ENCODE measurements around the gene PLA2G12A.

Gene PLA2G12A

DNA sequence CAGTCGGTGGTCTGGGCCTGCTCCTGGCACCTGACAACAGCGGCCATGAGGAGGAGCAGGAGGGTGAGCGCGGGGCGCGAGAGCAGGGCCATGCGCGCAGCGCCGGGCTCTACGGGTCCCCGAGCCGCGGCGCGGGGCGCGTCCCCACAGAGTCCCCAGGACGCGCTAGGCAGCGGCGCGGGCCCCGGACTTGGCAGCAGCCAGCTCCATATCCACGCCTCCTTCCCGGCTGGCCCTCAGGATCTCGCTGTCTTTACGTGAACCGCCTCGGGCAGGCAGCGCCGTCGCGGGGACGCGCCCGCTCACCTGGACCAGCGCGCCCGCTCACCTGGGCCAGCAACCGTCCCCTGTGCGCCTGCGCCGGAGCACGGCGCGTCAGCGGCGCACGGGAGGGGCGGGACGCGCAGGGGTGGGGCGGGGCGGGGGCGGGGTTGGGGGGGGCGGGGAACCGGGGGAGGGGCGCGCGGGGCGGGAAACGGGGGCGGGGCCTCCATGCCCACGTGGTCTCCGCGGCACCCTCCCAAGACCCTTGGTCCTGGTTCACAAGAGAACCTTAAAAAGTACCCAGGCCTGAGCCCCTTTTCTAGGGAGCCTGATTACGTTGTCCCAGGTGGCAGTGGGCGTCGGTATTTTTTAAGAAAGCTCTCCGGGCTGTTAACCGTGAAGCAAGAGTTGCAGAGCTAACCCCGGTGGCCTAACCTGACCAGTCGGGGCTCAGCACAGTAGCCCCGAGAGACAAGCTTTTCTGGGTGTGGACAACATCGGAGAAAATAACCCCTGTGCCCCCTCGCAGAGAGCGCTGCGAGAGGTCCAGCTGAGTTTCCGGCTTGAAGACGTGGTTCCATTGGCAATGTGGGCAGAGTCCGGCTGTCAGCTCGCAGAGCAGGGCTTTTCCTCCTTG lies at the start of gene PLA2G12A:
PLA2G12A (minus strand) TSS at position 353 of the 901 bp plus-strand sequence; CDS start at position 92, 261 bp downstream.
- Mint-ChIP-seq H3K4me3 (peak within 1 kb of the TSS; percentile 87), H3K27ac (peak within 1 kb of the TSS; percentile 80), H3K27me3 (peaks cover 6% of the 10 kb centered on the region), H3K36me3 (ENCODE audit: low read depth) (peaks cover 6% of the 10 kb centered on the region), H3K4me1 (ENCODE audit: low read depth) (peaks cover 17% of the 10 kb centered on the region), H3K9me3 (no peaks in the 10 kb centered on the region)
- intact Hi-C loops (cut with micrococcal nuclease): loop anchor here (1.0 to 2.0 kb wide), 3 partner anchors 27 to 295 kb away; partner anchors contain the start of genes CASP6 and GAR1

DNA sequence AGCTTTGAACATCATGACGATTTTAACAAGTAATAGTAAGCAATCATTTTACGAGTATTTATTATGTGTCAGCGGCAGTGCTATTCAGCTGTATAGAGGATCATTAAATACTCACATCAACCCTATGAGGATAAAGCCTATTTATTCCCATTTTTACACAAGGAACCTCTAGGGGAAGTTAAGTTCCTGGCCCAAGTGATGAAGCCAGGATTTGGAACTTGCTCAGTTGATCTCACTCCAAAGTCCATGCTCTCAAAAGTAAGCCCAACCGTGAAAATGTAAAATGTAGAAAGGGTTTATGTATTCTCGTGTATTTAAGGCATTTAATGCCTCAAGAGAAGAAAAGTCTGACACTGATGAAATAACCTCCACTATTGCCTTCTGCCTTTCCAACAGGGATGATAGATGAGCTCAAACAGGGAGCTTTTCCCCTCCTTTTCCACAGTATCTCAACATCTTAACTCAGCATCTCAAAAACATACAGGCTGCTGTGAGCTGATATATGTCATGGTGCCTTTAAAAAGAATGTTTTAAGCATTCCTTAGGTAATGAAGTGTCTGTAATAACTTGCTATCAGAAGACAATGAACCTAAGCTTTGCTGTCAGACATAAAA lies 35.0 kb upstream of the PLA2G12A start:
- Mint-ChIP-seq H3K4me1 (ENCODE audit: low read depth) (no peaks in the 10 kb centered on the region), H3K9me3 (no peaks in the 10 kb centered on the region), H3K4me3 (no peak overlapping the region), H3K27me3 (peaks cover 4% of the 10 kb centered on the region), H3K36me3 (ENCODE audit: low read depth) (no peaks in the 10 kb centered on the region), H3K27ac (no peak overlapping the region)
- intact Hi-C loops (cut with micrococcal nuclease): no loop called here

DNA sequence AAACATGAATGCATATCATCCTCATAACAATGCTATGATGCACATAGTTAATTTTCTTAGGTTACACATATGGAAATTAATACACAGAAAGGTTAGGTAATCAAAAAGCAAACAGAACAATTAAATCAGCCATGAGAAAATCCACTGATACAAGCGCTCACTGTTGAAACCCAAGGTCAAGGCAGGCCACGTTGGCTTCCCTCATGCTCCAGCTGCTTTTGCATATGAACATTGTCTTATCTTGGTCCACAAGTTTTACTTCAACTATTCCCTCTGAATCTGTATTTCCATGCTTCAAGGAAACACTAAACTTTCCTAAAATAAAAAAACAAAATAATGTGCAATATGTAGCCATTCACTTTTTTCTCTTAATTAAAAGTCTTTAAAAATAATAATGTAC lies 34.5 kb upstream of the PLA2G12A start:
- Mint-ChIP-seq H3K4me3 (no peak overlapping the region), H3K27me3 (no peaks in the 10 kb centered on the region), H3K4me1 (ENCODE audit: low read depth) (no peaks in the 10 kb centered on the region), H3K9me3 (no peaks in the 10 kb centered on the region), H3K27ac (no peak overlapping the region), H3K36me3 (ENCODE audit: low read depth) (no peaks in the 10 kb centered on the region)
- intact Hi-C loops (cut with micrococcal nuclease): no loop called here

DNA sequence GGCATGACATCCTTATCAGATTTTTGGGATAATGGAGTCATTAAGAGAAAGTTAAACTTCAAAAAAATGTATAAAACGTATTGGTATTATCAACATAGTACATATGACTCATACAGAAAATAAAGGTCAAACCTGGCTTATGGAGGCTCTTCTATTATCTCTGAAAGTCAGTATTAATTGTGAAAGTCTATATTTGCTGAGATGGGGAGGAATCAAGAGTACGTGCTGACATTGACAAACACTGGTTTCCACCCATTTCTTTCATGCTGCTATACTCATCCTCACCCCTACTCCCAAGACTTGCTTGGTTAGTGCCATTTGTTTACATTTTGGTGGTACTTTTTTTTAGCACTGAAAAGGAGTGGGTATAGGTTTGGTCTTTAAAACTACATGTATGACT lies 30.8 kb upstream of the PLA2G12A start:
- Mint-ChIP-seq H3K4me3 (no peak overlapping the region), H3K4me1 (ENCODE audit: low read depth) (peaks cover 12% of the 10 kb centered on the region), H3K27me3 (no peaks in the 10 kb centered on the region), H3K27ac (no peak overlapping the region), H3K9me3 (no peaks in the 10 kb centered on the region), H3K36me3 (ENCODE audit: low read depth) (no peaks in the 10 kb centered on the region)
- intact Hi-C loops (cut with micrococcal nuclease): no loop called here

DNA sequence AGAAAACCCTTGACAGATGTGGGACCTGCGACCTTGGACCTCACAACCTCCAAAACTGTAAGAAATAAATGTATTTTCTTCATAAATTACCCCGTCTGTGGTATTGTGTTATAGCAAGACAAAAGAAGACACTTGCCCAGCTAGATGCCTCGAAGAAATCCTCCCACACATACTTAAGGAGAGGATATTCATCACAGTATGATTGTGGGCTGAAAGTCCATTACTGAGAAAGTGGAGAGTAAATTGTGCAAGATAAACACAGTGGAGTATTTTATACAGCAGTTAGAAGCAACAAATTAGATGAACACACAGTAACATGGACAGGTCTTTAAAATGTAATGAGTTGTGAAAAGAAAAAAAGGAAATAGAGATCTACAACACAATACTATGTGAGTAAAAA lies 25.8 kb upstream of the PLA2G12A start:
- Mint-ChIP-seq H3K27ac (no peak overlapping the region), H3K4me1 (ENCODE audit: low read depth) (peaks cover 12% of the 10 kb centered on the region), H3K9me3 (no peaks in the 10 kb centered on the region), H3K4me3 (no peak overlapping the region), H3K36me3 (ENCODE audit: low read depth) (no peaks in the 10 kb centered on the region), H3K27me3 (no peaks in the 10 kb centered on the region)
- intact Hi-C loops (cut with micrococcal nuclease): no loop called here

DNA sequence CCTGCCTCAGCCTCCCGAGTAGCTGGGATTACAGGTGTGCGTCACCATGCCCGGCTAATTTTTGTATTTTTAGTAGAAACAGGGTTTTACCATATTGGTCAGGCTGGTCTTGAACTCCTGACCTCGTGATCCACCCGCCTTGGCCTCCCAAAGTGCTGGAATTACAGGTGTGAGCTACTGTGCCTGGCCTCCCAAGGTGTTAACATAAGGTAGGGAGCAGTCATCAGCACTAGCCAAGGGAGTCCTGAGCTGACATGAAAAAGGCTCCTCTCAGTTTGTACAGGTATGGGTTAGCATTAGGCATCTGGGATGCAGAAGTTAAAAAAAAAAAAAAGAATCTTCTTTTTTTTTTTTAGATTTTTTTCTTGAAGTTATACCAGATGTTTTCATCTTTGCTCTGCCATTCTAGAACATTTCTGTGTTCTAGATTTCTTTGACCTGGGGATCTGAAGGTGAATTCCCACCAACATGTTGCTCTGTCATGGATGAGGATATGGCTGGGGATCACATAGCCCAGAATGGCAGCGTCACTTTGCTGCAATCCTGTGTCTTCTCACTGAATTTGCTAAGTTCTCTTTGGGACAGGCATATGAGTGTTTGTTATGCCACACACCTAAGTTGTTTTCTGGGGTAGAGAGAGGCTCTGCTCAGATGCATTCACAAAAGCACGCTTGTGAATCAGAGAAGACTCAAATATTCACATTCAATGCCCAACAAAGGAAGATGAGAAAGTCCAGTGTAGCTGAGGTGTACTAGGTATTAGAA lies 24.4 kb upstream of the PLA2G12A start:
- Mint-ChIP-seq H3K9me3 (no peaks in the 10 kb centered on the region), H3K36me3 (ENCODE audit: low read depth) (no peaks in the 10 kb centered on the region), H3K4me3 (no peak overlapping the region), H3K4me1 (ENCODE audit: low read depth) (peaks cover 12% of the 10 kb centered on the region), H3K27ac (no peak overlapping the region), H3K27me3 (no peaks in the 10 kb centered on the region)
- intact Hi-C loops (cut with micrococcal nuclease): no loop called here

DNA sequence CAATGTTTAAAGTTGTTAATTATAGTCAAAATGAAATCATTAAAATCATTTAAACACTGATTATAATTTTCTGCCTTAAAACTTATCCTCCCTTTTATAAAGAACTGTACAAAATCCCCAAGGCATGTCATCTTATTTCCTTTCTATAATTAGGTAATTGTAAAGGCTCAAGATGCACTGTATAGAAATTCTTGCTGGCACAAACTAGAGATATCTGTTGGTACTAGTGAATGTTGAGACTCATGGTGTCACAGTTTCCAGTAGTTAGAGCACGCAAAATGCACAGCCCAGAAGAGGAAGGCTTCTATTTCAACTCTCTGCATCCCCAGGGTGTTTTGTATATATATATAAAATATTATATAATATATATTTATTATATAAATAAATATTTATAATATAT lies 22.7 kb upstream of the PLA2G12A start:
- Mint-ChIP-seq H3K4me3 (no peak overlapping the region), H3K9me3 (no peaks in the 10 kb centered on the region), H3K27me3 (no peaks in the 10 kb centered on the region), H3K4me1 (ENCODE audit: low read depth) (peaks cover 12% of the 10 kb centered on the region), H3K36me3 (ENCODE audit: low read depth) (no peaks in the 10 kb centered on the region), H3K27ac (no peak overlapping the region)
- intact Hi-C loops (cut with micrococcal nuclease): no loop called here

DNA sequence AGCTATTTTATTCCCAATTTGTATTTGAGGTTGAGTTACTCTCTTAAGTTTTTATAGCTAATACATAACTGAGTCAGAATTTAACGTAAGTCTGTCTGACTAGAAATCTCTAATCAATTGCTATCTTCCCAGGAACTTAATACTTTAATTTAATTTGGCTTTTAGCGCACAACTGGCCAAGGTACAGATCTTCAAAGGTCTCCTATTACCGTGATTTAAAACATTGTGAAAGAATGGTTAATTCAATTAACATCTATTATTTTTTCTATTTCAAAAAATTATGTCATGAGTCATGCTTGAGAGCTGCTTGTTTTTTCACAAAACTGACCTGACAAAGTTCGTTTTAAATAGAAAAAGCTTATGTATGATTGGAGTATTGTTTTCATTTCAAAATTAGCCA lies 22.0 kb upstream of the PLA2G12A start:
- no peak overlapping the region for H3K4me3 Mint-ChIP-seq

DNA sequence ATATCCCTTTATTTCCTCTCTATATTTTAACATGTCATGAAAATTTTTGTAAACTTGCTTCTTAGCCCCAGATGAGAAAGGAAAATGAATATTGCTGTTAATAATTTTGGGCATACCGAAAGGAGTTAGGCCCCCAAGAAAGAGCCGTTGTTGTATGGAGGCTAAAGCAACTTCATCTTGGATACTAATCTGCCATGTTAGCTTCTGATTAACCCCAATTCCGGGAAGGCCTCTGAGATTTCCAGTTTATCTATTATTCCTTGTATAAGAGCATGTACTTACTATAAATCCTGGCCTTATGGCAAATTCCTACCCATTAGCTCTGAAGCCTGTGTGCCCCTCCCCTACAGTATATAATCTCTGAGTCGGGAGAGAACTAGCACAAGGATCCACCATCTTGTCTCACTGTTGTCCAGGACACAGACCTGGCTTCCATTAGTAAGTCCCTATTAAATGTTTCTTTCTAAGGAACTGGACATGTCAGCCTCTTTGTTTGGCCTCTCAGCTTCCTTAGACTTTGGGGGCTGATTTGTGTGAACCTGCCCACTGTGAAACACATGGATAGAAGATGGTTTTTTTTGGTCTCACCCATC lies 20.9 kb upstream of the PLA2G12A start:
- intact Hi-C loops (cut with micrococcal nuclease): no loop called here
- H3K4me1 Mint-ChIP-seq (ENCODE audit: low read depth): peaks cover 1% of the 10 kb centered on the region

More for the DNA sequence above, 22.0 kb upstream of the PLA2G12A start:
- H3K36me3 Mint-ChIP-seq (ENCODE audit: low read depth): no peaks in the 10 kb centered on the region
- no peaks in the 10 kb centered on the region for H3K27me3 Mint-ChIP-seq
- no peak overlapping the region for H3K27ac Mint-ChIP-seq
- H3K4me1 Mint-ChIP-seq (ENCODE audit: low read depth): peaks cover 12% of the 10 kb centered on the region
- H3K9me3 Mint-ChIP-seq: no peaks in the 10 kb centered on the region
- intact Hi-C loops (cut with micrococcal nuclease): no loop called here

DNA sequence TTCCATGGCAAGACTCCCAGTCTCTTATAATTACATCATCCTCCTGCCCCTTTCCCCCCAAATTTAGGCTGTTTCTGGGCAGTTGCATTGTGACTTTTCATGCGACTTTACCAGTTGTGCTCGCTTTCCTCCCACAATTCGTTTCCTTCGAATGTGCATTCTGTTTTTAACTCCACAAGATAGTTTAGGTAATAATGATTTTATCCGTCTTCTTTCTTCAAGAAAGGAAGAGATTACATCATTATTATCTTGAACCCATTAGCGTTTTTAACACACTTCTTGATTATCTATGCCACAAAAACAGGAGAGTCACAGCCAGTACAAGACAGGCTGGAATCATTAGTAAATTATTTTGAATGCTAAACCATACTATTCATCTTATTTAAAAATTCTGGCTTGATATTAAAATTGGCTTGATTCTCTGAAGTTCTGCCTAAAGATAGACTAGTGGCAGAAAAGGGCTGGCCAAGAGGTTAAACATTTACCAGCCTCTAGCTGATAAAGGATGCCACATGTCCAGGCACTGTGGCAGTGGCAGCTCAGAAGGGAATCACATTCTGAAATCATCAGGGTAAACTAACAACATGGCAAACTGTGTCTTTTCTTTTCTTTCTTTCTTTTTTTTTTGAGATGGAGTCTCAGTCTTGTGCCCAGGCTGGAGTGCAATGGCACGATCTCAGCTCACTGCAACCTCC lies 19.7 kb upstream of the PLA2G12A start:
- no peaks in the 10 kb centered on the region for H3K9me3 Mint-ChIP-seq

More for the DNA sequence above, 20.9 kb upstream of the PLA2G12A start:
- Mint-ChIP-seq H3K27ac (no peak overlapping the region), H3K36me3 (ENCODE audit: low read depth) (no peaks in the 10 kb centered on the region), H3K4me3 (no peak overlapping the region), H3K9me3 (no peaks in the 10 kb centered on the region), H3K27me3 (no peaks in the 10 kb centered on the region)

DNA sequence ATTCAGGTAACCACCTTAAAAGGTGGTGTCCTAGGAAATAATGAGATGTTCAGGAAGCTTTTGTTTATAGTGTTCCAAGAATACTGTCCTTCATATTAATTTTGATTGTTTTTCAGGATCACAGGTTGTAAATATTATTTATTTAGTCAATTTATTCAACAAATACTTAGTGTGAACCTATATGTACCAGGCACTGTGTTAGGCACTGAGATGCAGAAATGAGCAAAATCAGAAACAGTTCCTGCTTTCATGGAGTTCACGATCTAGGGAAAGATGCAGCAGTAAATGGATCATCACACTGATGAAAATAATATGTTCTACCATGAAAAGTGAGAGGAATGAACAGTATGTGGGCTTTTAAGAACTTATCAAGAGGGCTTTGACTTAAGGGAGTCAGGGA lies 18.2 kb upstream of the PLA2G12A start:
- Mint-ChIP-seq H3K4me3 (no peak overlapping the region), H3K27ac (no peak overlapping the region)
- intact Hi-C loops (cut with micrococcal nuclease): no loop called here

More for the DNA sequence above, 19.7 kb upstream of the PLA2G12A start:
- Mint-ChIP-seq H3K4me3 (no peak overlapping the region), H3K4me1 (ENCODE audit: low read depth) (no peaks in the 10 kb centered on the region), H3K36me3 (ENCODE audit: low read depth) (no peaks in the 10 kb centered on the region), H3K27ac (no peak overlapping the region), H3K27me3 (peaks cover 2% of the 10 kb centered on the region)
- intact Hi-C loops (cut with micrococcal nuclease): no loop called here

DNA sequence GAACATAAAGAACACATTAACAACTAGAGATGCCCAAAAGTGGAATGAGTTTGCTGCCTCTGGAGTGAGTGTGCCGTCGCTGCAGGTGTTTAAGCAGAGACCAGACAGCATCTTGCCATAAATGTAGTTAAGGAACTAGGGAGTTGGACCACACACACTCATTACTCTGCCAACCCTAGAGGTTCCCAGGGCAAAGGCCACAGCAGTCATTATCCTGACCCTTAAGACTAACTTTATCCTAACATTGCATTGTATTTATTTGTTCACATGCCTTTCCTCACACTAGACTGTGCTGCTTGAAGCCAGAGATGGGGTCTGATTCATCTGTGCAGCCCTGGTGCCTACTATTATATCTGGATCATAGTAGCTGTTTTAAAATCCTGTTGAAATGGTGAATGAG lies 16.9 kb upstream of the PLA2G12A start:
- Mint-ChIP-seq H3K4me3 (no peak overlapping the region), H3K9me3 (no peaks in the 10 kb centered on the region), H3K27me3 (peaks cover 4% of the 10 kb centered on the region), H3K36me3 (ENCODE audit: low read depth) (no peaks in the 10 kb centered on the region), H3K4me1 (ENCODE audit: low read depth) (no peaks in the 10 kb centered on the region), H3K27ac (no peak overlapping the region)
- intact Hi-C loops (cut with micrococcal nuclease): no loop called here

More for the DNA sequence above, 18.2 kb upstream of the PLA2G12A start:
- Mint-ChIP-seq H3K4me1 (ENCODE audit: low read depth) (no peaks in the 10 kb centered on the region), H3K36me3 (ENCODE audit: low read depth) (no peaks in the 10 kb centered on the region), H3K27me3 (peaks cover 2% of the 10 kb centered on the region), H3K9me3 (no peaks in the 10 kb centered on the region)

DNA sequence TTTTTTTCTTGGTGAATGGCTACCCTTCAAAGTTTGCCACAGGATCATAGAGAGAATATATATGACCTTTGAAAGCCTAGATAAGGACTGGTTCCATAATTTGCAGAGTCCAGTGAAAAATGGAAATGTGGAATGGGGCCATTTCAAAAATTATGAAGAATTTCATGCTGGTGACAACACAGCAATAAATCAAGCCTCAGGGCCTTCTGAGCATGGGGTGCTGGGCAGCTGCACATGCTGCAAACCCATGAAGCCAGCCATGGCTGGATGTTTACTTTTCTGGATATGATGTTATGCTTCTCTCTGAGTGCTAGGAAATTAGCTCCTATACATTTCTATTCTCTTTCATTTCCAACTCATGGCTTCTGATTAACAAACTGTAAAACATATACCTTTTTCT lies 16.0 kb upstream of the PLA2G12A start:
- intact Hi-C loops (cut with micrococcal nuclease): no loop called here
- Mint-ChIP-seq H3K4me3 (no peak overlapping the region), H3K4me1 (ENCODE audit: low read depth) (no peaks in the 10 kb centered on the region), H3K27me3 (peaks cover 4% of the 10 kb centered on the region), H3K36me3 (ENCODE audit: low read depth) (no peaks in the 10 kb centered on the region), H3K9me3 (no peaks in the 10 kb centered on the region), H3K27ac (no peak overlapping the region)
